Measurements from ENCODE around the gene ARL10.

DNA sequence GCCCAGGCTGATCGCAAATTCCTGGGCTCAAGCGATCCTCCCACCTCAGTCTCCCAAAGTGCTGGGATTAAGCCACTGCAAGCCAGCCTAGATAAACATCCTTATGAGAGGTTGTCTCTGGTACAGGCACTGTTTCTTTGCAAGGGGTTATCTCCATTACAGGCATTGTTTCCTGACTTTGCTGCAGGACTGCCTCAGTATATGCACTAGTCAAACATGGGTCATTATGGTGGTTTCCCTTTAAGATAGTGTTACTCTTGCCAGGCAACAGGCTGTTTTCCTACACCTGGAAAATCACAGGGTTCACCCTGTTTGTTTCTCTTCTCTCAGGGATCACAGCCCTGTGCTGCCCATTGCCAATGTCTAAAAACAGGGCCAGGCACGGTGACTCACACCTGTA is 58.9 kb downstream of the ARL10 start:
- no peak for TF ChIP-seq EZH2 (IDR thresholded peaks at IDR 0.05; ENCODE audit: borderline replicate concordance, low read depth, low read length, severe bottlenecking)
- TF ChIP-seq, protein P1, sequence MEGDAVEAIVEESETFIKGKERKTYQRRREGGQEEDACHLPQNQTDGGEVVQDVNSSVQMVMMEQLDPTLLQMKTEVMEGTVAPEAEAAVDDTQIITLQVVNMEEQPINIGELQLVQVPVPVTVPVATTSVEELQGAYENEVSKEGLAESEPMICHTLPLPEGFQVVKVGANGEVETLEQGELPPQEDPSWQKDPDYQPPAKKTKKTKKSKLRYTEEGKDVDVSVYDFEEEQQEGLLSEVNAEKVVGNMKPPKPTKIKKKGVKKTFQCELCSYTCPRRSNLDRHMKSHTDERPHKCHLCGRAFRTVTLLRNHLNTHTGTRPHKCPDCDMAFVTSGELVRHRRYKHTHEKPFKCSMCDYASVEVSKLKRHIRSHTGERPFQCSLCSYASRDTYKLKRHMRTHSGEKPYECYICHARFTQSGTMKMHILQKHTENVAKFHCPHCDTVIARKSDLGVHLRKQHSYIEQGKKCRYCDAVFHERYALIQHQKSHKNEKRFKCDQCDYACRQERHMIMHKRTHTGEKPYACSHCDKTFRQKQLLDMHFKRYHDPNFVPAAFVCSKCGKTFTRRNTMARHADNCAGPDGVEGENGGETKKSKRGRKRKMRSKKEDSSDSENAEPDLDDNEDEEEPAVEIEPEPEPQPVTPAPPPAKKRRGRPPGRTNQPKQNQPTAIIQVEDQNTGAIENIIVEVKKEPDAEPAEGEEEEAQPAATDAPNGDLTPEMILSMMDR (IDR thresholded peaks at IDR 0.05; ENCODE audit: borderline replicate concordance, extremely low read depth, low read length, poor library complexity, severe bottlenecking), result no peak

Measured in DND-41 (cell line).